GM10847 (cell line): ENCODE data around the gene NPY5R.

Experiments
- POLR2A ChIP-seq: IDR thresholded peaks from 2 replicates; pipeline ENCODE4 v1.6.1; 2011; ENCODE audit not compliant: insufficient read length; ENCODE audit errors: extremely low read depth

The NPY5R gene

DNA sequence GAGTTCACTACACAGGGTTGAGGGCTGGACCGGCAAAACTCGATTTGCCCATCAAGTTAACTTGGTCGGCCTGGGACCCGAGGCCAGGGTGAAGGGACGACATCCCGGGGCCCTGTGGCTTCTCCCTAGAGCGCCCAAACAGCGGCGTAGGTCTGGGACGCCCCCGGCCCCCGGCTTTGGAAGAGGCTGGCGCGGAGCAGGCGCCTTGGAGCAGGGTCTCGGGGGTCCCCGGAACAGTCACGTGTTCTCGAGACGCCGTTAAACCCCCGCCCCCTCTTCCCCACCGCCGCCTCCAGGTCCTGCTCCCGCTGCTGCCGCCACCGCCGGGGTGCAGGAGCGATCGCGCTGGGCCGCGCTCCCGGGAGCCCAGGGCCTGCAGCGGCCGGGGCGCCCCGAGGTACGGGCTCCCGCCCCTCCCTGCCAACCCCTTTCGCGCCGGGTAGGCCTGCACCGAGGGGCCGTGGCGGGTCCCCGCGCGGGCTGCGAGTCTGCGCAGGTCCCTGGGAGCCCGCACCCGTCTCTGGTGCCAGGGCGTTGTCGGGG, at the start of gene NPY5R:
Gene NPY5R (plus strand): TSS at position 289 of the 543 bp plus-strand sequence. CDS start 6,382 bp downstream, outside the sequence.
- TF ChIP-seq POLR2A = no peak

DNA sequence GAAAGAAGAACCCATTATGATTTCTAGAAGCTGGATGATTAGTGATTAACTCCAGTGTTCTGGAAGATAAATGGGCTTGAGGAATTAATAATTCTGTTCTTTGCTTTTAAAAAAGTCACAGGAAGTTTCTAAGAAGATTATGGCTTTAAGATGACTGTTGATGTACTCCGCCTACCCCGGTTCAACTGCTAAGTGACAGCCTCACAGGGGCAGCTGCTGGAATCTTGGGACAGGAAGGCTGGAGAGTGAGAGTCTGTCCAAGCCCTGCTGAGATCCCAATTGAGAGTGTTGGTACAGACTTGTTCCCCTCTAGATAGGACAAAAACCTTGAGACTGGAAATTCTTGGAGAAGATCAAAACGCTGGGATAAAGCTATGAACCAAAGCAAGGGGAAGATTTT, 48.6 kb upstream of the NPY5R start:
- no peak for TF ChIP-seq POLR2A

DNA sequence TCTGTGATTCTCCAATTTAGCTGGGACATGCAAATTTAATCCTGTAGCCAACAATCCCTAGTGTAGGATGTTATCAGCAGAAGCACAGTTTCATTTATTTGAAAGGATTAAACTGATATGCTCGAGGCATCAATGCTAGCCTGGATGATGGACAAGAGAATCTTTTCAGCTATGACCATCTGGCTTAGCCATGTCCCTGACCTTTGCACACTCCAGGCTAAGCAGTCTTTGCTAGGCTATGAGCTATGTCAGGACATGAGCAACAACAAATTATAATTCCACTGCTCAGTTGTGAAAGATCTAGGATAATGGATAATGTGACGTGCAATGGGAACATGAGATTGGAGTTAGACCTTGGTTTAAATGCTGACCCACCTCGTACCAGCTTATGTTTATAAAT, 43.2 kb upstream of the NPY5R start:
- no peak for TF ChIP-seq POLR2A

DNA sequence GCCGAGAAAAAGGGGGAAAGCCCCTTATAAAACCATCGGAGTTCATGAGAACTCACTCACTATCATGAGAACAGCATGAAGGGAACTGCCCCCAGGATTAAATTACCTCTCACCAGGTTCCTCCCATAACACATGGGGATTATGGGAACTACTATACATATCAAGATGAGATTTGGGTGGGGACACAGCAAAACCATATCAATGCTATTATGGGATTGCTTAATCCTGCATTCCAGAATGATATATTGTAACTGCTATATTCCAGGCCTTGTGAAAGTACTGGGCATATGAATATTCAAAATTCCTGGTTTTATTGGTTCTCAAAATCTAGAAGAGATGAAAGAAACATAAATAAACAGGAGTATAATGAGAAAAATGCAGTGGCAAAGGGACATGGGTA, 40.6 kb upstream of the NPY5R start:
- TF ChIP-seq POLR2A = no peak

DNA sequence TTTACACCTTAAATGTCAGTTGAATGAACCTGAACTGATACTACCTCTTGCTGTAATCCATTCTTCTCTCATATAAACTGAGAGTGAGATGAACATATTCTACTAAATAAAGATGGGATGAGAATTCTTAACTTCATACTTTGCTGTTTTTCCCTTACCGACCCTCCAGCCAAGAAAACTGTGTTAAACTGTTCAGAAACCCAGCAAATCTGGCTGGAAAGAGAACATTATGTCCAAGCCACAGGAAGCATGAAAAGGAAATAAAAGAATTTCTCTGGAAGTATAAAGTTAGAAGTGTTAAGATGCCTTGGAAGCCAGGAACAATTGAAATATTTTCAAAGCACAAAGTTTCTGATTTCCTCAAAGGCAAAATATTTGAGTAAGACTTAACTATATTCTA, 34.2 kb upstream of the NPY5R start:
- no peak for TF ChIP-seq POLR2A

DNA sequence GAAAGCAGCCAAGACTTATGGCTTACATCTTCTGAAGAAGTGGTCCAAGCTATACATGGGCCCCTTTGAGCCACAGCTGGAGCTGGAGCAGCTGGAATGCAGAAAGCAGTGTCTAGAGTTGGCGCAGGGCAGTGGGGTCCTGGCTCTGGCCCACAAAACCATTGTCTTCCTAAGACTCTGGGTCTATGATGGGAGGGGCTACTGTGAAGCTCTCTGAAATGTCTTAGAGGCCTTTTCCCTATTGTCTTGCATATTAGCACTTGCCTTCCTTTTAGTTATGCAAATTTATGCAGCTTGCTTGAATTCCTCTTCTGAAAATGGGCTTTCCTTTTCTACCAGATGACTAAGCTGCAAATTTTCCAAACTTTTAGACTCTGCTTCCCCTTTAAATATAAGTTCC, 26.6 kb upstream of the NPY5R start:
- TF ChIP-seq POLR2A = no peak

DNA sequence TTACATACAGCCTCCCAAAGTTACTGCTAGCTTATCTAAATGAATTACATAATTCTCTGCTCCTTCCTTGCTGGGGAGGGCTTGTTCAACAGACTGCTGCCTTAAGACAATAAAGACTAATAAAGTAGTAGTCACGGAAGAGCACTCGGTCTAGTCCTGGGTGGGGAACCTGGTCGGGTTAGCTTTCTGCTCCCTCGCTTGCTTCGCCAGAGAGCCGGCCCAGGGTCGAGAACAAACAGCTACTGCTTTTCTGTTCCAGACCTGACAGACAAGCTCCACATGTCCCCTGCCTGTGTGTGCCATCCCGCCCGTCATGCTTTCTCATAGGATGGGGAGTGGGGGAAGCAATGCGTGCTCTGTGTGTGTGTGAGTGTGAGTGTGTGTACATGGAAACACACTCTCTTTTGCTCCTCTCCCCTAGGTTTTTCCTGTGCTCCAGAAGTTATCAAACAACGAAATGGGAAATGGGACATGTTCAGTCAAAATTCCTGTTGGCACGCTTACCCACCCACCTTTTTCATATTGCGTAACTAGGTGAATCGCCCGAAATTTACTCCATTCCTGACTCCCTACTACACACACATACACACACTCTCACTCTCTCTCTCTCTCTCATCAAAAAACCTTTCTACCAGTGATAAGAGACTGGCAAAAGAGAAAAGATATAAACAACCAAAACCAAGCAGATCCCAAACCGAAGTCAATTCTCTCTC, 12.6 kb upstream of the NPY5R start:
- no peak for TF ChIP-seq POLR2A

DNA sequence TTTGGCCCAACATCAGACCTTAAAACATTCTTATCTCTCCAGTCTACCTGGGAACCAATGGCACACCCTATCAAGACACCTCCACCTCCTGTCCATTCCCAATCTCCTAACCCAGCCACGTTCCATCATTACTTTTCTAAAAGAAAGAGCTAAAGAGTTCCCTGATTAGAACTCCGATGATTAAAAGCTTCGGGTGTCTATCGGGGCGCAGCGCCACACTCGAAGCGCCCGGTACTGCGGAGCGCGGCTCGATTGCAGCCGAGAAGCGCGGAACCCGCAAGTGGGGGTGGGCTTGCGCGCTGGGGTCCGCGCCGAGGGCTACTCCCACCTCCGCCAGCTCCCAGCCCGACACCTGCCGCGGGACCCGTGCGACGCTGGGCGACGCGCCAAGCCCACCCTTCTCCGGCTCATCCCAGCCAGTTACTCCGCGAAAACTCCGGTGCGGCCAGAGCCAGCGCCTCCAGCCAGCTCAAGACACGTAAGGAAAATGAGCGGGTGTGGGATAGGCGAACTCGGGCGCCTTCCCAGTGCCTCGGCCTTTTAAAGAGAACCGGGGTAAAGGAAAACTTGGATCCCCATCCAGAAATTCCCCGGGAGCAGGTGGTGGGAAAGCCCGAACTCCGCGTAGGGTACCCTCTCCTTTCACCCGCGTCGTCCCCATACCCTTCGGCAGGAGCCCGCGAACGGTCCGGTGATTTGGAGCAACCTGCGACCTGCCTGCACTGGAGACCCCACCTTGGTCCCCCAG, 11.9 kb upstream of the NPY5R start:
- TF ChIP-seq POLR2A = no peak

DNA sequence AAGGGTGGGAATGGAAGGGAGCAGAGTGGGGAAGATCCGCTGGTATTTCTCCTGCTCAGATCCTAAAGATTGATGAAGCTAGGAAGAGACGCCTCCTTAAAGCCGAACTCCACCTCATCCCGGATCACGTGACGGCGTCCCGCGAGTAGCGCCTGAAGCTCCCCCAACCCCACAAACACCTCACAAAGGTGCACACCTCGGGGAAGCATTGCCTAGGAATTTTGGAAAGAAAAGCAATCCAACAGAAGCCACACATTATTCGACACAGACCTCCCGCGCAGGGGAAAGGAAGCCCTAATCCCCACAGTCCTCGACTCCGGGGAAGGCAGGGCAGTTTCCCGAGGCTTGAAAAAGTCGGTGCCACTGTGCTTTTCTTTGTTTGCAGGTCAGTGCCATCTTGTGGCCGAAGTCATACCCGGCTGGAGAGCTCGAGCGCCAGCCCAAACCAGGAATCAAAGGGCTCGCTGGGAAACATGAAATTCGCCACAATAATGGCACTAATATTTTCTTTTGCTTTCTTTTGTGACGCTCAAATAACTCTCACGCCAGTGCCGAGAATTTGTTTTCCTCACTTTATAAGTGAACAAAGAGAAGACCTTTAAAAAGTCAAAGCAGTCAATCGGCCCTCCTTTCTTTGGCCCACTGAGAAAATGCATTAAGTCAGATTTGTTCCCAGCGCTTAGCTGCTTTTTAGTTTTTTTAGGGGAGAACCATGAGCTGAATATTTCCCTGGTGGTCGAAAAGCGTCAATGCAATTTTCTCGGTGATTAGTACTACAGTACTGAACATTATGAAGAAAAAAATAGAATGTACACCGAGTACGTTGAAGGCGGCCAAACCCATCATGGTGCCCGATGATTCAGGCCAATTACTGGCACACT, 10.9 kb upstream of the NPY5R start, which contains the start of gene NPY1R:
Gene NPY1R (minus strand): TSS at position 71 of the 881 bp plus-strand sequence. CDS start 6,042 bp downstream, outside the sequence.
- no peak for TF ChIP-seq POLR2A

DNA sequence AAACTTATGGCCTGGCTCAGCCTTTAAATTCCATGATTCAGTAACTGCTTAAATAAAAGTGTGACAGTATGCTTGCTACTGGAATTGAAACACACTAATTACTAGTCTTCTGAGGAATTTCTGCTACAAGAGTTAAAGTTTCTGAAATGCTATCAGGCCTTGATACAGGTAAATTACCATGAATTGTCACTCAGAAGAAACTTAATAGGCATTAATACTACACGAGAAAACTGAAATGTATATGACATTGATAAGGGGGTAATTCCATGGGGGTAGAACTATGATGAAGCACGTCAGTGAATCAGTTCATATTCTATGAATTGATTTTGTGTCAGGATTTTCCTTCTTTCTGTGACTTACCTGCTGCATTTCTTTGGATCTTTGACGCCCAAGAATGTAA, 8.3 kb upstream of the NPY5R start:
- no peak for TF ChIP-seq POLR2A

DNA sequence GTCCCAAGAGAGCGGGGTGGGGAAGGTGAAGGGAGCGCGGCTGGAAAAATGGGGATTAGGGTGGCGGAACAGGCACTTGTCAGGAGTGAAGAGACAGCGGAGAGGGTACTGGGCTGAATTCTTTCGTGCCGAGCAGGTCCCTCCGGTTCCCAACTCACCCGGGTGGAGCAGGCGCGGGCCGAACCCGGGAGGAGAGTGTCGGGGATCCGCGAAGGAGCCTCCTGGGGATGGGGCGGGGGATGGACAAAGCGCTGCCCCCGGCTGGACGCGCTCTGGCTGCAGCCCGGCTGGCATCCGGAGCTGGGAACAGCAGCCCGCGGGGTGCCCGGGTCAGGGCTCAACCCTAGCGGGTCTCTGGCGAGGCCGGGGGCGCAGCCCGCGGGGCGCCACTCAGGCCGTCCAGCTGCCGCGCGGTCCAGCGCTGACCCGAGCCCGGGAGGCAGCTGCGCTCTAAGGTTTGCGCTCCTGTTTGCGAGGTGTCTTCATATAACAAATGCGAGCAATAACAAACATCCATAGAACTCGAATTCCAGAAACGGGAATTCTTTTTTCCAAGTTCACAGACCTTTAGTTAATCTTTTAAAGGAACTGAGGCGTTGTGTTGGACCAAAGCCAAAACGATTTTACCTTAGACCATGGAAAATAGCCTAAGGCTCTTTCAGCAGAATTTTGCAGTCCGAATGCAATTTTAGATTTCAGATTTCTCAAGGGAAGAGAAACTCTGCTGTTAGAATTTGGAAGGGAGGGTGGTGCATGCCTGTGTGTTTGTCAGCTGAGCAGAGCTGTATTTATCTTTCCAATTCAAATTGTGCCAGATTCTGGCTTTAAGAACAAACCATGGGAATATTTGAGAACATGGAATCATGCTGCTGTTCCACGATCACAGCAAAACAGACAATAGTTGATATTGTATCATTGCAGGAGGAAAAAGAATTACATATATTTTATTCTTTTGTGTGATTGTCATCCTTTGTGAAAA, 744 bp downstream of the NPY5R start:
- no peak for TF ChIP-seq POLR2A

DNA sequence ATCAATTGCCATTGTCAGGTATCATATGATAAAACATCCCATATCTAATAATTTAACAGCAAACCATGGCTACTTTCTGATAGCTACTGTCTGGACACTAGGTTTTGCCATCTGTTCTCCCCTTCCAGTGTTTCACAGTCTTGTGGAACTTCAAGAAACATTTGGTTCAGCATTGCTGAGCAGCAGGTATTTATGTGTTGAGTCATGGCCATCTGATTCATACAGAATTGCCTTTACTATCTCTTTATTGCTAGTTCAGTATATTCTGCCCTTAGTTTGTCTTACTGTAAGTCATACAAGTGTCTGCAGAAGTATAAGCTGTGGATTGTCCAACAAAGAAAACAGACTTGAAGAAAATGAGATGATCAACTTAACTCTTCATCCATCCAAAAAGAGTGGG, 7.0 kb downstream of the NPY5R start:
- TF ChIP-seq POLR2A = no peak

DNA sequence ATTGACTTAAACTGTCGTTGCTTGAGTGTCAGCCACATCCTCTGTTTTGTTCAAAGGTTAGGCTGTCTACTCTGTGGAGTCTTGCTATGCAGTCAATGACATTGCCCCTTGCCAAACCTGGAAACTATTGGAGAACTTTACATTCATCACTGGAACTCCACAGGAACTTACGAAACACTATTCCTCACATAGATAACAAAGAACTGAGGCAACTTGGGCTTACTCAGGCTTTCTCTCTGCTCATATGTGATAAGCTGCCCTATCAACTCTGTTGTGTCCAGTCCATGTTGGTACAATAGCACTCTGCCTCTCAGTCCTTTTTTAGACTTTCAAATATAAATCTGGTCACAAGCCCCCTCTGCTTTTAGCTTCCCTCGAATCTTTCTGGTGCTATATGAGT, 9.4 kb downstream of the NPY5R start:
- TF ChIP-seq POLR2A = no peak

DNA sequence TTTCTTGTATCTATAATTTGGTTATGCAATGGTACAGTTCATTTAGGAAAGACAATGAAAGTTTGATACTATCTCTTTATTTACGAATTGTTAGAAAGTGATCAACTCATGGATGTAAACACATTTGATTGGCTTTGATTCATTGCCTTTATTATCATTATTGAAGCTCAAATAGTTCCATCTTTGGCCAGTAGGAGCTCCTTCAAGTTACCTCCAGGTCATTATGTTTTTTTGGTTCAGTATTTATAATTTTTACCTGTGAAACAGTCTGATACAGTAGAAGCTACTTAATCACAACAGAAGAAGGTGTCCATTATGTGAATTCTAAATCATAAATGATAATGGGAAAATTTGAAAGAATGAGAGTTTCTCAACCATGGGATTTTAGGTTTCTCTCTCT, 12.4 kb downstream of the NPY5R start:
- TF ChIP-seq POLR2A = no peak
